Camera-type eye (tissue), 1 donor: Measurements from ENCODE around the gene AGPAT1. TPM values are rescaled to one million over a fixed set of nuclear protein-coding genes. Genes with fewer than 3 reads are reported as not detected.

ENCODE experiments used
- total RNA-seq: library from RNA; depleted of rRNA; stranded (reverse); fragments of >200 nt; gene quantifications from one replicate; pipeline ENCODE4 v1.2.3, GENCODE V29; 2014

Gene AGPAT1
- total RNA-seq = 20.1 TPM

GRCh38 chr6:32175711-32176475 lies at the start of gene AGPAT1:
AGPAT1 (minus strand) TSS chr6:32176084; CDS start chr6:32171496, 4,588 bp downstream.

DNA sequence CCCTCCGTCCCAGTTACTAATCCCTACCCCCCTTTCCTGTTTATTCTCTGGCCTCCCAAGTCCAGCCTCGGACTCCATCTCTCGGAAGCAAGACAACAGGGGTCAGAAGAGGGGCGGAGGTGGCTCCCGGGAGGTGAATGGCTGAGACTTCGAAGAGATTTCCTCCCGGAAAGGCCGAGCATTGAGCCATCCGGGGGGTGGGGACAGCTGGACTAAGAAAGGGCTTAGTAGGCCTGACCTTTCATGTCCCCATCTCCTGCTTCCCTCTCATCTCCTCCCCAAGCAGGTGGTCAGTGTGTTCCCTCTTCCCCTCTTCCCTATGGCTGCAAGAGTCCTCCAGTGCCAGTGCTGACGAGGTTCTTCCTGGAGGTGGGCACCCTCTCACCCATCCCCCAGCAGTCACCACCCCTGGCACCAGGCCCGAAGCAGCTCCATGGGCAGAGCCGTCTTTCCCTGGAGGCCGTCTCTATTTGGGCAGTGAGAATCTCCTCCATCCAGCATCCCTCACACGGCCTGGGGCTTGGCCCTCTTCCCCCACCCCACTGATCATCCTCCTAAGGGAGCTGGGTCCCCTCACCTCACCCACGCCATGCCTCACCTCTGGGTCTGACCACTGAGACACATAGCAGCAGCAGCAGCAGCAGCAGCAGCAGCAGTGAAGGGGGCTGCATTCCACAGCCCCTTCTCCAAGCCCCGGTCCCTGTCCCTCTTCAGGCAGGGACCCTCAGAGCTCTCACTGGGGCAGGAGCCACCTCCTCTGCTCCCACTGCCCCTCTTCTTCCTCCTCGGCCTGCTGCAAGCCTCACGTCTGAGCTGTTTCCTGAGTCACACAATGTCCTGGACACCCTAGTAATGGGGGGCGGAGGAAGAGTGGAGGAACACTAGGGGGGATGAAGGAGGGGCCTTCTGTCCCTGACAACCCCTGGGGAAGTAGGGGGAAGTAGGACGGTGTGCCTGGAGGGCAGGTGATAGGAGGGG lies 47.7 kb upstream of the AGPAT1 start, which contains the start of gene NOTCH4:
Gene NOTCH4 (minus strand): TSS at position 810 of the 978 bp plus-strand sequence. CDS start 139 bp downstream, at position 671.

DNA sequence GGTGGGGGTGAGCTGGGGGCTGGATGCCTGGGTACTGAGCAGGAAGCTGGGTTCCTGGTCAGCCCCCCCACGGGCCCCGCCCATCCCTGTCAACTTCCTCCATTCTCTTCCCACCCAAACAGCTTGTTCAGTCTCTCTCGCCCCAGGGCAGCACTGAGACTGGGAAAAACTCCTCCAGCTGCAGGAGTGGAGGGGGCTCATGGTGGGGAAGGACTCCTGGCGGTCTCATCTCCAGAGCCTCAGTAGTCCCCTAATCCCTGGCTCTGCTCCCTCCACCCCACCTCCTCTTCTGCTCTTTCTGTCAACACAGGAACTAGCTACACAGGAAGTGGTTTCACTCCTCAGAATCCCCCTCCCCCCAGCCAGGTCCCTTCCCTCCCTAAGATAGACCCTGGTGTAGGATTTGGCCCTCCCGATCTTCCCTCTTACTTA lies 16.7 kb upstream of the AGPAT1 start, which contains the start of gene GPSM3:
Gene GPSM3 (minus strand): TSS at position 36 of the 432 bp plus-strand sequence. CDS start 130 bp downstream, outside the sequence.

GRCh38 chr6:32190054-32190851 lies 14.4 kb upstream of the AGPAT1 start, which contains the start of gene PBX2:
PBX2 (minus strand) TSS chr6:32190202; CDS start chr6:32189915, 287 bp downstream.

GRCh38 chr6:32184084-32184640 lies 8.3 kb upstream of the AGPAT1 start, which contains the start of gene AGER:
AGER (minus strand) TSS chr6:32184253; CDS start chr6:32184222, 31 bp downstream.

GRCh38 chr6:32177788-32178546 lies 2.1 kb upstream of the AGPAT1 start, which contains the start of gene RNF5:
RNF5 (plus strand) TSS chr6:32178405; CDS start chr6:32178512, 107 bp downstream.

GRCh38 chr6:32164295-32164694 lies 11.6 kb downstream of the AGPAT1 start, which contains the start of gene EGFL8:
EGFL8 (plus strand) TSS chr6:32164595; CDS start chr6:32166166, 1,571 bp downstream.

GRCh38 chr6:32153564-32154513 lies 22.0 kb downstream of the AGPAT1 start, which contains the start of gene PPT2:
PPT2 (plus strand) TSS chr6:32154141; CDS start chr6:32154595, 454 bp downstream.

DNA sequence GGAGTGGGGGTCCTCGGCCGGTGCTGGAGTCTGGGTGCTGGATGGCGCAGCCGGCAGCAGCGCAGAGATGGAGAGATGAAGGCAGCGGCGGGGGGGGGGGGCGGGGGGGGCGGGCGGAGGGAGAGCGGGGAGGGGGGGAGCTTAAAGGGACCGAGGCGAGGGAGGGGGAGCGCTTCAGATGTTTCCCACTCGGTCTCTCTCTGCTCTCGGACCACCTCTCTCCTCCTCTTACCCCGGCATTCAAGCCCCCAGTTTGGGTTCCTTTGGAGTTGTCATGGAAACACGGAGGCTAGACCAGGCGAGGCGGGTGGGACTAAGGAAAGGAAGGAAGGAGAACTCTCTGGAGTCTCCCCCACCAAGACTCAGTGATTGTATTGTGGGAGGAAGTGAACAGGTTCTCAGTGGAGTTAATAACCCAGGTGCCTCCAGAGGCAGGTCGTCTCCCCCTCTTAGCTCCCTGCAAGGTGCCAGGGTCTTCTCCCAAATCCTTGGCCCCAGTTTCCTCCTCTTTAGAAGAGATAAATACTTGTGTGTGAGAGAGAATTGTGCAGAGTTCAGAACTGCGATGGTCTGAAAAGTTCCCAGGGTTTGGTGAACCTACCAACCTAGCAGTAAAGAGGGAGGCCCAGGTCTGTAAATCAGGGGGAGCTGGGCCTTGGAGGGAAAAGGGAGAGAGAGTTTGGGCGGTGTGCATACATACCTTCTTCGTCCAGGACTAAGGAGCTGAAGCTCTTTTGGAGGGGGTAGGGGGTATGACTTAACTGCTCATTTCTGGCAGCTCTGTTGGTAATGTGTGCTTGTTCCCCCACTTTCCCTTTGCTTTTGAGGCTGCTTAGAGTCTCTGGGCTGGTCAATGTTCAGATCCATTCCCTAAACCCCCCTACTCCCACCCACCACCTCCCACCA lies 23.8 kb downstream of the AGPAT1 start, which contains the start of gene PRRT1:
Gene PRRT1 (minus strand): TSS at position 77 of the 906 bp plus-strand sequence. CDS start 112 bp downstream, outside the sequence.

DNA sequence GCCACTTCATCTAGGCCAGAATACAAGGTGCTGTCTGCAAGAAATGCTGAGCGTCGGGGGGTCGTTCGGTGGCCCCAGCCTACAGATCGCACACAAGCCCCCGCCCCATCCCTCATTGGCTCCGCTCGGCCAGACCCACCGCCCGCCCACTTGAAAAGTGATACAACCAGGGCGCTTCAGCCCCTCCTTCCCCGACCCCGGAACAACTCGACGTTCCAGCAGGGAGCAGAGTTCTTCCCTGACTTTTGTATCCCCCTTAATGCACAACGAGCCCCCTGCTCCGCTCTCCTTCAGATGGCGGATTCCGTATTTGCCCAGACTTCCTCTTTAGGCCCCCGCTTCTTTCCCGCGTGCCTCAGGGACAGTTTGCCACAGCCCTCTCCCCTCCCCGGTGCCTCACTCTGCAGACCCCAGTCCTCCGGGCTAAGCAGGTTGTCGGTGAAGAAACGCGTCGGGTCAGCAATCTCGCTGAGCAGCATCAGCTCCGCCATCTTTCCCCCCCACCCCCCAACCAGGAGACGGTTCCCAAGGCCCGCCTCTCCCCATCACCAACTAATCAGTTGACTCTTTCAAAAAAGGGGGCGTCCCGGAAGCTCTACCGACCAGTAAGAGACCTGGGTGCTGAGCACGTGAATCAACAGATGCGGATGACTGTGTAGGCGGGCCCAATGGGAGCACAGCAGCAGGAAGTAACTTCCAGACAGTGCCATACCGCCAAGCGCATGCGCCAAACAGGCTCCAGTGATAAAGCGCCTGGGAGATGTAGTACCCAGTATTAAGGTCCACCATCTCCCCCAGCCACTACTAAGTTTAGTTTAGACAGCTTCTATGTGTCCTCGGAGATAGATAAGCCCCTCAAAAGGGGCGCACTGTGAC lies 47.9 kb downstream of the AGPAT1 start, which contains the start of gene ATF6B:
Gene ATF6B (minus strand): TSS at position 530 of the 876 bp plus-strand sequence. CDS start 39 bp downstream, at position 491.

Other genes with a start within 250 kb of the AGPAT1 start
- gene C2, start 248.4 kb downstream of the AGPAT1 start, total RNA-seq = 6.2 TPM
- gene CFB, start 230.0 kb downstream of the AGPAT1 start, total RNA-seq = 14.6 TPM
- gene NELFE, start 217.1 kb downstream of the AGPAT1 start, total RNA-seq = 54.3 TPM
- 47.2 TPM for gene SKIC2, start 216.9 kb downstream of the AGPAT1 start, total RNA-seq
- 20.6 TPM for gene DXO, start 203.9 kb downstream of the AGPAT1 start, total RNA-seq
- 29.9 TPM for gene C4A, start 194.0 kb downstream of the AGPAT1 start, total RNA-seq
- 12.1 TPM for gene C4B, start 161.3 kb downstream of the AGPAT1 start, total RNA-seq
- gene CYP21A2, start 137.7 kb downstream of the AGPAT1 start, total RNA-seq = 0.22 TPM
- gene TNXB, start 66.7 kb downstream of the AGPAT1 start, total RNA-seq = 129 TPM
- gene ATF6B, start 47.8 kb downstream of the AGPAT1 start, total RNA-seq = 35.8 TPM
- gene FKBPL, start 45.8 kb downstream of the AGPAT1 start, total RNA-seq = 3.4 TPM
- gene PRRT1, start 24.1 kb downstream of the AGPAT1 start, total RNA-seq = 1.6 TPM
- 318 TPM for gene PPT2, start 21.9 kb downstream of the AGPAT1 start, total RNA-seq
- 21.4 TPM for gene EGFL8, start 11.5 kb downstream of the AGPAT1 start, total RNA-seq
- gene RNF5, start 2.3 kb upstream of the AGPAT1 start, total RNA-seq = 73.4 TPM
- gene AGER, start 8.2 kb upstream of the AGPAT1 start, total RNA-seq = 2.6 TPM
- gene PBX2, start 14.1 kb upstream of the AGPAT1 start, total RNA-seq = 84.5 TPM
- gene GPSM3, start 16.6 kb upstream of the AGPAT1 start, total RNA-seq = 1.8 TPM
- gene NOTCH4, start 48.0 kb upstream of the AGPAT1 start, total RNA-seq = 13.6 TPM
- gene TSBP1, start 195.8 kb upstream of the AGPAT1 start, total RNA-seq = not detected
- not detected for gene BTNL2, start 231.1 kb upstream of the AGPAT1 start, total RNA-seq